GM12872 (cell line): ENCODE results near the gene RPS27L.

Experiments
- CTCF ChIP-seq: IDR thresholded peaks from 3 replicates; pipeline ENCODE4 v1.5.1; 2011; ENCODE audit warnings: low read depth, mild to moderate bottlenecking, low read length, moderate library complexity; ENCODE audit not compliant: insufficient read depth

RPS27L gene

GRCh38 chr15:63157118-63157843 is at the start of gene RPS27L:
Gene RPS27L, minus strand, starts transcription at chr15:63157477. Its CDS starts 72 bp downstream, at chr15:63157405.
- TF ChIP-seq CTCF: no peak

- TF ChIP-seq CTCF: no peak
Measured at GRCh38 chr15:63206079-63206478, 48.8 kb upstream of the RPS27L start.

- no peak for TF ChIP-seq CTCF
Measured at GRCh38 chr15:63203451-63204090, 46.3 kb upstream of the RPS27L start.

- no peak for TF ChIP-seq CTCF
Measured at GRCh38 chr15:63202861-63203260, 45.6 kb upstream of the RPS27L start.

GRCh38 chr15:63200464-63201249 is 43.4 kb upstream of the RPS27L start:
- no peak for TF ChIP-seq CTCF

- no peak for TF ChIP-seq CTCF
Measured at GRCh38 chr15:63198371-63199250, 41.3 kb upstream of the RPS27L start.
